Thoracic aorta (tissue), 2 donors: Measurements from ENCODE around the gene CREG1. TPM values are rescaled to one million over a fixed set of nuclear protein-coding genes. Genes with fewer than 3 reads are reported as not detected.

ENCODE experiments used
- ATAC-seq: fragments of 150-250 bp; one replicate; pipeline ENCODE4 v1.8.0; 2017; ENCODE audit warnings: low read depth; ENCODE audit not compliant: insufficient number of reproducible peaks, low FRiP score
- DNase-seq: peaks from one replicate; pipeline ENCODE4 v3.0.0-alpha.2; 2020; ENCODE audit warnings: low spot score
- H3K27ac ChIP-seq, 2 donors: fragments of 200-600 bp; sonication (generic); 1 replicate in 1 of 2; 2 replicates in 1 of 2; pipeline ENCODE4 v1.5.1; 2016; ENCODE audit warnings: mild to moderate bottlenecking in 2 of 2, moderate library complexity in 2 of 2
- H3K27me3 ChIP-seq: fragments of 200-600 bp; sonication (generic); replicated peaks from 2 replicates; pipeline ENCODE4 v1.6.0; 2016; ENCODE audit warnings: mild to moderate bottlenecking; ENCODE audit not compliant: insufficient read depth
- H3K36me3 ChIP-seq: fragments of 200-600 bp; sonication (generic); one replicate; pipeline ENCODE4 v1.5.1; 2016
- H3K4me1 ChIP-seq, 2 donors: fragments of 200-600 bp; sonication (generic); 1 replicate in 1 of 2; 2 replicates in 1 of 2; pipeline versions ENCODE4 v1.5.1 to v1.6.0; 2016; ENCODE audit warnings: low read depth in 2 of 2, mild to moderate bottlenecking in 1 of 2; ENCODE audit not compliant: control insufficient read depth in 1 of 2
- H3K4me3 ChIP-seq: fragments of 200-600 bp; sonication (generic); 2 replicates; pipeline ENCODE4 v1.5.1; 2016; ENCODE audit warnings: mild to moderate bottlenecking
- H3K9me3 ChIP-seq: fragments of 200-600 bp; sonication (generic); 2 replicates; pipeline ENCODE4 v1.5.1; 2016
- total RNA-seq, 2 donors: library from RNA; depleted of rRNA; stranded (reverse); fragments of >200 nt; gene quantifications; one replicate each; pipeline versions ENCODE4 v1.1.0 to v1.2.3, GENCODE V29; 2016
- TF ChIP-seq, protein P1 (sequence below): fragments of 200-600 bp; sonication (generic); IDR thresholded peaks from one replicate; pipeline ENCODE4 v1.5.1; 2019; ENCODE audit warnings: antibody characterized with exemption

CREG1 gene
- total RNA-seq, 2 donors from 2014 or later, result 187 to 266 TPM

DNA sequence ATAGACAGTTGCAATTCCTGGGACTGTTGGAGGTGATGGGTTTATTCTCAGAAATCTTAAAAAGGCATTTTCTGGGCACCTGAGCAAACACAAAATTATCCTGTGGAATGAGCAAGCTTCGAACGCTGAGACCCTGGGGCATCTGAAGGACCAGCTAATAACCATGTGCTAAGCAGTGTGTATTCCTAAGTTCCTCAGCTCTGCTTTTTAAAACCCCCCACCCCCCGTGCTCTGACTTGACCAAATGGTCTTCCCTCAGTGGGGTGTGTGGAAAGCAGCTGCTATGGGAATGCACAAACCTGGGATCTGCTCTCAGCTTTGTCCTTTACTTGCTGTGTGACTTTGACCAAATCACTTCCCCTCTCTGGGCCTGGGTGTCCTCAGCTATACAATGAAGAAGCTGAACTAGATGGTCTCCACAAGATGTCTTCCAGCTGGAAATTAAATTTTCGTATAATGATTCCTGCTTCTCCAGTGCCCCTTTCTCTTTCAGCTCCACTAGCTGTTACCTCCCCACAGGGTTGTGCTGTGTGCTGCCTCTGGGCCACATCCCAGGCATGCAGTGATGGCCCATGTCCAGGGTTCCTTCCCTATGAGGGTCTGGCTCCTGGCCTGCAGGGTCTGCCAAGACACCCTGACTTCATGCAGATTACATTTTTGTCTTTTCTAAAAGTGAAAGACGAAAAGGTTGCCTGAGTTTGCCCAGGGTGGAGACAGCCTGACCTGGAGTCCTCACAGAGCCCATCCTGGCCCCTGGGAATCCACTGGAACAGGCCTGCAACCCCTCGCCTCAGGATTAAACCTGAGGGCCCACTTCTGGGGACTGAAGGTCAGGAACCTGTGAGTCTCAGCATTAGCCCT is 20.4 kb downstream of the CREG1 start:
- DNase-seq, result no peak
- Histone ChIP-seq H3K9me3 (no peaks in the 10 kb centered on the region), H3K27ac (no peak overlapping the region), H3K4me3 (no peak overlapping the region), H3K27me3 (no peaks in the 10 kb centered on the region), H3K4me1 (peaks cover 3 to 5% of the 10 kb centered on the region in 2 donors), H3K36me3 (no peaks in the 10 kb centered on the region)
- TF ChIP-seq, protein P1, sequence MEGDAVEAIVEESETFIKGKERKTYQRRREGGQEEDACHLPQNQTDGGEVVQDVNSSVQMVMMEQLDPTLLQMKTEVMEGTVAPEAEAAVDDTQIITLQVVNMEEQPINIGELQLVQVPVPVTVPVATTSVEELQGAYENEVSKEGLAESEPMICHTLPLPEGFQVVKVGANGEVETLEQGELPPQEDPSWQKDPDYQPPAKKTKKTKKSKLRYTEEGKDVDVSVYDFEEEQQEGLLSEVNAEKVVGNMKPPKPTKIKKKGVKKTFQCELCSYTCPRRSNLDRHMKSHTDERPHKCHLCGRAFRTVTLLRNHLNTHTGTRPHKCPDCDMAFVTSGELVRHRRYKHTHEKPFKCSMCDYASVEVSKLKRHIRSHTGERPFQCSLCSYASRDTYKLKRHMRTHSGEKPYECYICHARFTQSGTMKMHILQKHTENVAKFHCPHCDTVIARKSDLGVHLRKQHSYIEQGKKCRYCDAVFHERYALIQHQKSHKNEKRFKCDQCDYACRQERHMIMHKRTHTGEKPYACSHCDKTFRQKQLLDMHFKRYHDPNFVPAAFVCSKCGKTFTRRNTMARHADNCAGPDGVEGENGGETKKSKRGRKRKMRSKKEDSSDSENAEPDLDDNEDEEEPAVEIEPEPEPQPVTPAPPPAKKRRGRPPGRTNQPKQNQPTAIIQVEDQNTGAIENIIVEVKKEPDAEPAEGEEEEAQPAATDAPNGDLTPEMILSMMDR, result no peak
- ATAC-seq, result no peak

DNA sequence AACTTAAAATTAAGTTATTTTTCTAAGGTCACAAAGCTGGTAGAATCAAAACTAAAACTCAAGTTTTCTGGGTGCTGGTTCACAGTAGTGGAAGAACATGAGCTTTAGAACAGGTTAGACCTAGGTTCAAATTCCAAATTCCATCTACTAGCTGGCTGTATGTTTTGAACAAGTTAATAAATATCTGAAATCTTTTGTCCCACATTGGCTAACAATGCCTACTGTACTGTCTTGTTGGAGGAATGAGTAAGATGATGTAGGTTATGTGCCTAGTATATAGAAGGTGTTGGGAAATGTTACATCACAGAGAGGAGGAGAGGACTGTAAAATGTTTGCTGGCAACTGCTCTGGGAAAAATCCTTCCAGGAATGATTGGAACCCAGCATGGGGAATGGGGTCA is 21.2 kb downstream of the CREG1 start:
- DNase-seq, result no peak
- Histone ChIP-seq H3K4me1 (peaks cover 3 to 5% of the 10 kb centered on the region in 2 donors), H3K27me3 (no peaks in the 10 kb centered on the region), H3K27ac (no peak overlapping the region), H3K9me3 (no peaks in the 10 kb centered on the region), H3K36me3 (no peaks in the 10 kb centered on the region), H3K4me3 (no peak overlapping the region)
- no peak for ATAC-seq
- TF ChIP-seq, protein P1, result no peak

DNA sequence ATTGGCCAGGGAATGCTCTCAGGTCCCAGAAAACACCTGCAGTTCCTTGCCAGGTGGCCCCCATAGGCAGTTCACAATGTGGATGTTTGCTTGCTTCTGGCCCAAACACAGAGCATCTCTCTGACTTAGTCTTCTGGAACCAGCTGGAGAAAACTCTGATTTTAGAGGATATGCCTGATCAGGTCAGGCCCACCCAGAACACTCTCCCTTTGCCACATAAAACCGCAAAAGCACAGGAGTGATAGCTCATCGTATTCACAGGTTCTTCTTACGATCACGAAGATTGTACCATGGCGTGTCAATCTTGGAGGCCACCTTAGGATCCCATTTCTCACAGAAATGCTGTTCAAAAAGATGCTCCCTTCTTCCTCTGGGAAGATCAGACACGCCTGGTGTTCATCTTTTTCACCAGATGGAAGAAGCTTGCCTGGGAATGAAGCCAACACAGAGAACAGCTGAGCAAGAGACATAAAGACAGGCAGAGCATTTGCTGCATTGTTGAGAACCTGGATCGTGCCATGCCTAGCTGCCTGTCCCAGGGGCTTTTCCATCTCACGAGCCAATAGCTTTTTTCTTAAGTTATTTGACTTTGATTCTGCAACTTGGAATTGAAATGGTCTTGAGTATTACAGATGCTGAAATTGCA is 23.6 kb downstream of the CREG1 start:
- H3K36me3 ChIP-seq, result no peaks in the 10 kb centered on the region
- DNase-seq (no peak), ATAC-seq (no peak)
- H3K9me3 ChIP-seq, result no peaks in the 10 kb centered on the region
- TF ChIP-seq, protein P1, result no peak
- H3K27me3 ChIP-seq, result no peaks in the 10 kb centered on the region
- H3K27ac ChIP-seq, result no peak overlapping the region
- H3K4me3 ChIP-seq, result no peak overlapping the region
- peaks cover 3 to 5% of the 10 kb centered on the region in 2 donors for H3K4me1 ChIP-seq

DNA sequence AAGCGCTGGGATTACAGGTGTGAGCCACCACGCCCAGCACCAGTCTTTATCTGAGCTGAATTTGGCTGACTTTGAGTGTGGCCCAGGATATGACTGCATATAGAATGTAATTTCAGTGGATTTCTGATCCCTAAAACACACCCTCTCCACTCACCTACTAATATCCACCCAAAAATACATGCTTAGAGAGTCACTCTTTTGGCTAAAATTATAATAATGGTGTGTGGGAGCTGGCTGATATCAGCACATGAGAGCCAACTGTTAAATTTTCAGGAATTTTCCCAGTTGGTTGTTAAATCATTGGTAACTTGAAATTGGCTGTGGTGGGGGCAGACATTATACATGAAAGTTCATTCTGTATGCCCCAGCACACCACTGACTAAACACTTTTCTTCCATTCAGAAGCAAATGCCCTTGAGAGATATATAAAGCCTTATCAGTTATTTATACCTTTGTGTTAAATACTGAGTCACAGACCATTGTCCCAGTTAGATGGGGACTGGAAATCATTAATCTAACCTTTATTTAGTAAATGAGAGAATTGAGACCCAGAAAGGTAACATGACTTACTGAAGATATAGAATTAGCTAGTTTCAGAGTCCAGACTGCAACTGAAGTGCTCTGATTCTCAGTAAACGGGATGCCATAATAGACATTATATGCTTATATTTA is 25.4 kb downstream of the CREG1 start:
- Histone ChIP-seq H3K4me3 (no peak overlapping the region), H3K4me1 (no peaks in the 10 kb centered on the region), H3K36me3 (no peaks in the 10 kb centered on the region), H3K27ac (no peak overlapping the region), H3K9me3 (no peaks in the 10 kb centered on the region), H3K27me3 (no peaks in the 10 kb centered on the region)
- TF ChIP-seq, protein P1, result no peak
- ATAC-seq (no peak), DNase-seq (no peak)
